ENCODE measurements around the gene WDR59.

Gene WDR59

DNA sequence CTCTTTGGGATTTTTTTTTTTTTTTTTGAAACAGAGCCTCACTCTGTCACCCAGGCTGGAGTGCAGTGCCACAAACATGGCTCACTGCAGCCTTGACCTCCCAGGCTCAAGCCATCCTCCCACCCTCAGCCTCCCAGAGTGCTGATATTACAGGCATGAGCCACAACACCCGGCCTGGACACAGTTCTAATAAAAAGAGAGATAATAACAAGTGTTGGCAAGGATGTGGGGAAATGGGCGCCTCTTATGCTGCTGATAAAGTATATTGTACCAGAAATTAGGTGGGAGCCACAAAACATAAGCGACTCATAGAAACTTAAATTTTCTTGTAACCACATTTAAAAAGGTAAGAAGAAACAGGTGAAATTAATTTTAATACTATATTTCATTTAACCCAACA lies 159.9 kb downstream of the WDR59 start:
- no peak overlapping the region for H3K27ac ChIP-seq
- DNase-seq (ENCODE audit: low read depth, low spot score) = no peak

Measured in epithelial cell of prostate (primary cell).